GM19043 (cell line): ENCODE measurements around the gene CENPV.

Experiments used
- ATAC-seq: cut with Tn5 transposase; IDR thresholded peaks from one replicate; pipeline ENCODE4 v1.9.1; 2021; ENCODE audit warnings: low read depth; ENCODE audit not compliant: unreplicated experiment

The CENPV gene

DNA sequence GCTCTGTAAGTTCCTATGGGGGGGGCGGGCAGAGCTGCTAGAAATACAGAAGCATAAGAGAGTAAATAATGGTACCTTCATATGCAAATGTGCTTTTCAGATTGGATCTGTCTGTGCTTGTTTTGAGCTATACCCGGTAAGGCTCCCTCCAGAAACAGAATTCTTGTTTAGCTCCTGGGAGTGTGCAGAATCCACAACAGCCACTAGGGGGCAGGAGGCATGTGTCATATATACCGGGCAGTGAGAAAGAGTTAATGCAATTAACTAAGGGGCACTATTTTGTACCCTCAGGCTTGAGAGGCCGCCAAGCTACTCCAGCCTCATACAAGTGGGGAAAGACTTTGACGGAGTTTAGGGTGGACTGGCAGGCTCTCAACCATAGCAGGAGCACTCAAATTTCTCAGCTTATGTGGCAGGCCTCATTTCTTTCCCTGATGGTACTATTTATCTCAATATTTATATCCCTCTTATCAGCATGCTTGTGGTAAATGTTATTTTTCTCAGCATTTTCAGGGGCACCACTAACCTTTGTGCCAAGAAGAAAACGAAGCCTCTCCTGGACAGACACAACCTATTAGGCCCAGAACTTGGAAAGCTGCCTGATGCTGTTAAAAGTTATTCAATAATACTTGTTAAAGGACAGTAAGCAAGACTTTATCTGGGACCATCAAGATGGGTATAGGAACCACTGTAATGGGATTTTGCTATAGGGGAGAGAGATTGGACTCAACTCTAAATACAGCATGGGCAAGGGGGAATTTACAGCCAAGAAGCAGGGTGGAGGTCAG is 10.7 kb upstream of the CENPV start:
- no peak for ATAC-seq

DNA sequence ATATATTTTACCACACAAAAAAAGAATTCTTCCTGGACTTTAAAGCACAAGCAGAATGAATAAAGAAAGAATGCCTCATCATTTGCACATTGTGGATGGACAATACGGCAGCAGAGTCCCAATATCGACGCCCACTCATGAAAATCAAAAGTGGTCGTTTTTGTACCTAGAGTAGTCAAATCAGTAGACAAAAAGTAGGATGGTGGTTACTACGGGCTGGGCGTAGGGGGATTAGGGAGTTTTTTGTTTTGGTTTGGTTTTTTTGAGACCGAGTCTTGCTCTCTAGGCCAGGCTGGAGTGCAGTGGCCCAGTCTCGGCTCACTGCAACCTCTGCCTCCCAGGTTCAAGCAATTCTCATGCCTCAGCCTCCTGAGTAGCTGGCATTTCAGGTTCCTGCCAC is 8.6 kb upstream of the CENPV start:
- ATAC-seq: no peak

DNA sequence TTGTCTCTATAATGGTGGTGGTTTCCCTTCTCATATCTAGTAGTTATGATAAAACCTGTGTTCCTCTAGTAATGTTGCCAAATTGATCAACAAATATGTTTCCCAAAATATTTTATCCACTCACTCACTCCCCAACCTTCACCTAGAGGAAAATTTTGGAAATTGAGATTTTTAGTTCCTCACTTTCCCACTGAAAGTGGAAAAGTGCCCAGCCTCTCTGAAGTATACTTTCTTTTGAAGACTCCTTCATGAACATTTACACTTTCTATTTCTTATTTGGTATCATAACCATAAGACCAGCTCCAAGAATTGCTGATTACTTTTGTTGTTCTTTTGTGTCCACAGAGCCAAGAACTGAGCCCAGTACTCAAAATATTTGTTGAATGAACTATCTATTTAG is 5.1 kb upstream of the CENPV start:
- no peak for ATAC-seq

DNA sequence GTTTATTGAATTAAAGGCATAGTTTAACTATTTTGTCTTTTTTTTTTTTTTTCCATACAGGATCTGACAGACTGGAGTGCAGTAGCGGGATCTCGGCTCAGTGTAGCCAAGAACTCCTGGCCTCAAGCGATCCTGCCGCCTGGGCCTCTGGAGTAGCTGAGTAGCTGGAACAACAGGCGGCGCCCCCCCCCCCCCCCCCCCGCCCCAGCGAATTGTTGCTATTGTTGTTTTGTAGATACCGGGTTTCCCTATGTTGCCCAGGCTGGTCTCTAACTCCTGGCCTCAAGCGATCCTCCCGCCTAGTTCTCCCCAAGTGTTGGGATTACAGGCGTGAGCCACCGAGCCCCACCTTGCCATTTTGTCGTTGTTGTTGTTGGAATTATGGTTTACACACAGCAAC is 1.3 kb upstream of the CENPV start:
- ATAC-seq: no peak

DNA sequence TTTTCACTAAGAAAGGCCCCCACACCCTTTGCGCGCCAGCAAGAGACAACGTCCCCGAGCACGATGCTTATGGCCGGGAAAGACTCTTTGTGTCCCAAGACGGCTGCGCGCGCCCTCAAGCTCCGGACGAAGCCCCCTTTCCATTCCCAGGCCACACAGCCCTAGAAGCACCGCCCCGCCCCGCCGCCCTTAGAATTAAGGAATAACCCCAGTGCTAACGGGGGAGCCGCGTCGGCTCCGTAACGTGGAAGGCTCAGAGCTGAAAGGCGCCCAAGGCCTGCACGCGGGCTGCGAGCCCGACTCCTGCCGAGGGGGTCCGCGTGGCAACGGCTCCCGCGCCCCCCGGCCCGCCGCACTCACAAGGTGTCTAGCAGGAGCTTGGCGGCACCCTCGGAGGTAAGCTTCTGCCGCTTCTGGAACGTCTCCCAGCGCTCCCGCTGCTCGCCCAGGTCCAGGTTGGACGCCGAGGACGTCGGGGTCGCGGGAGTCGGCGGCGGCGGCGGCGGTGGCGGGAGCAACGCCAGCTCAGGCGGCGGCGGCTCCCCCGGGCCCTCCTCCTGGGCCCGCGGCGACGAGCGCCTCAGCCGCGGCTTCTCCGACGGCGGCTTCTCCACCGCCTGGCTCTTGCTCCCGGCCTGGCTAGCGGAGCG is 477 bp downstream of the CENPV start:
- ATAC-seq: peak; percentile 44

DNA sequence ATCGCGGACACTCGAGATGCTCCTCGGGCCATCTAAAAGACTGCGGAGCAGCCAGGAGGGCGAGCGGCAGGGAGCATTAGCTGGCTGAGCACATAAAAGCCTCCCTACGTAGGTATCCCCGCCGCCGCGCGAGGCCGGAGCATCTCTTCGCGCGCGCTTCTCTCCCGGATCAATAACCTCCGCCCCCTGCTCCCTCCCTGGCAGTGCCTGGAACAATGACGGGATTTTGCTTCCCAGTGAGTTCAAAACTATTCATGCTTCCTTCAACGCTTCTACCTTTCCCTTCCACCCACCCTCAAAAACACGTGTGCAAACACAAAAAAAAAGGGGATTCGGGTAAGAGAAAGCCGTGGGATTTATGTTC is 984 bp downstream of the CENPV start:
- no peak for ATAC-seq

DNA sequence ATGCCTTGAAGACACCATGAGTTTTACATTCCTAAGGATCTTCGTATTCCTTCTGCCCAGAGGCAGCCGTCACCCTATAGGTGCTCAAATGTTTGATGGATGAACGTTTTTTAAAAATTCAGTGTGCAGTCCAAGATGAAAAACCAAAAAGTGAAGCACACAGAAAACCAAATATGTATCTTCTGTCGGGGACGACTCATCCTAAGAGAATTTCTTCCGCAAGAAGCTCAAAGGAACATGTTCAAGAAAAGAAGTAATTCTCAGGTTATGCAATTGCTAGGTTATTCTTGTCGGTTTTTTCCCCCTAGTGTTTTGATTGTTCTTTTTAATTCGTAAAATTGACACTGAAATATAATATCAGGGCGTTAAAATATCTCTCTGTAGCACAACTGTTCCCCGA is 1.4 kb downstream of the CENPV start:
- no peak for ATAC-seq

DNA sequence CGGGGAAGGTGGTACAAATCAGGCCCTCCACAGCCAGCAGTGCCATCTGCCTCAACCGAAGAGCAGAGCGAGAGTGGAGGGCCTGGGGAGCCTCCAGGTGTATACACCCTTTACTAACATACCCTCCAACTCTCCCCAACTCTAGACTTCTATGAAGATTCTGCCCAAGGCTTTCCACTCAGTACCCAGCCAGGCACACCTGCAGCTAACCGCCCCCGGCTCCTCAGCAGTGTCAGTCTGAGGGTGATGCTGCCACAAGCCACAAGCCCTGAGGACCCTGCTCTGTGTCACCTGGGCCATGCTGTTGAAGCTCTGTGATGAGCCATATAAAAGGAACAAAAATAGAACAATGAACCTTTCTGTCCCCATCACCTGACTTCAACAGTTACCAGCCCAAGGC is 3.8 kb downstream of the CENPV start:
- no peak for ATAC-seq

DNA sequence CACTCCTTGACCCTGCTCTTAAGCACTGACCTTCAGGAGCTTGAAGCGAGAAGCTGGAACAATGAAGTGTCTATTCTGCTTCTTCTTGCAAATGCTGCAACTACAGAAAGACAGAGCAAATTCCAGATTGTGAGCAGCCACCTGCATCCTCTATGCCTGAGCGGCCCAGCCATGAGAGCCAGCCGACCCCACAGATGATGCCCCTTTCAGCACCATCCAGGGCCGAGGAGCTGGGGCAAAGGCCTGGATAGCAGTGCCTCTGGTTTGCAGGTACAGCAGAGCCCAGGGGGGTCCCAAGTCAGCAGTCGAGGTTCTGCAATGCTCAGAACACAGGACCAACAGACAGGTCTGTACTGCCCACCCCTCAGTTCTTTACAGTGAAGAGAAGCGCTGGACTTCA is 4.7 kb downstream of the CENPV start:
- no peak for ATAC-seq

DNA sequence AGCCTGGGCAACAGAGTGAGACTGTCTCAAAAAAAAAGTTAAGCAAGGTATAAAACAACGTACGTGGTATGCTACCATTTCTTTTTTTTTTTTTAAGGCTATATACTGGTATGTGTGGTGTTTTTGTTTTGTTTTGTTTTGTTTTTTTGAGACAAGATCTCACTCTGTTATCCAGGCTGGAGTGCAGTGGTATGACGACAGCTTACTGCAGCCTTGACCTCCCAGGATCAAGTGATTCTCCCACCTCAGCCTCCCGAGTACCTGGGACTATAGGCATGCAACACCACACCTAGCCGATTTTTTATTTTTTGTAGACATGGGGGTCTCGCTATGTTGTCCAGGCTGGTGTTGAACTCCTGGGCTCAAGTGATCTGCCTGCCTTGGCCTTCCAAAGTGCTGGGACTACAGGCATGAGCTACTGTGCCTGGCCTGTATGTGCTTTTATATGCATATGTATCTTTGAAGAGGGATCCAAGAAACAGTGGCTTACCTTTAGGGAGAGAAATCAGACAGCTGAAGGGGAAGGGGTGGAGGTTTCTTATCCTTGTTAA is 6.5 kb downstream of the CENPV start:
- no peak for ATAC-seq

DNA sequence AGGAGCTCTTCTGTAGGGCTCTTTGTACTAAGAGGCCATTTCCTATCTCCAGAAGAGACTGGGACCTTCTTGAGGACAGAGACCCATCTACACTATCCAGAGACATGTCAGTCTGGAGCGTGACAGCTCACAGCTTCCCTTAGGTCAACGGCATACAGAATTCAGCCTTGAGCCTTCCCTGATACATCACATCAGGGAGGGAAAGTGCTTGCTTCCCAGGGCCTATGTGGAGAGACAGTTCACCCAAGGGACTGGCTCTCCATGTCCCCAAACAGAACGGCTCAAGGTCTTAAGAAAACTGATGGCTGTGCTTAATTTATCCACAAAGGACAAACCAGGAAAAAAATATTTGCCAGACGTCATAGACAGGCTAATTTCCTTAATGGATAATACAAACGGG is 7.7 kb downstream of the CENPV start:
- ATAC-seq: no peak

DNA sequence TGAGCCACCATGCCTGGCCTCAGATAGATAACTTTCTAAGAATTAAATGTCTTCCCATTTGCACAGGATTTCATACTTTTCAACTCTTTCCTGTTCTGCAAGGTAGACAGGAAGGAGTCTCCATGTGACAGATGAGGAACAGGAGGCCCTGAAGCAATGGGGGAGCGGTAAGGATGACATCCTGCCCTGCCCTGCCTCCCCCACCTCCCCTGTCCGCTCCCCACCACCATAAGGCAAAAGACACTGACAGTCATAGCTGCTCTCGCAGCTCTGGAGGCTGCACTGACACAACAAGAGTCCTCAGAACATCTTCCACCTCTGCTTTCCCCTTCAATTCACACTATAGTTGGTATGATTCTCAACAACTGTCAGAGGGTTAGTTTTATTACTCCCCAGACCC is 9.7 kb downstream of the CENPV start:
- ATAC-seq: no peak

DNA sequence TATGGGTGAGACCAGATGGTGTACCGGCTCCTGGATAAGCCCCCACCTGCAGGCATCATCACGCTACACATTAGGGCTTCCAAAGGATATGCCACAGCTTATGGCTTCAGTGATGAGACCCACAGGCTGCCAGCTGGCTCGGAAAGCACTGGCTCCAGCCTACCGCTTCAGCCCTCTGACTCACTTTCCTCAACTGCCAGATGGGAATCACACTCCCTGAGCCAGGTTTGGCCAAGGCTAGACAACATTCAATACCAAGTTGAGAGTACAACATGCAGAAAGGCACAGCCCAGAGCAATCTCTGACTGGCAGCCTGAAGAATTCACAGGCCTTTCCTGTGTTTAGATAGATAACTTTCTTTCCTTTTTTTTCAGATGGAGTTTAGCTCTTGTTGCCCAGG is 10.3 kb downstream of the CENPV start:
- no peak for ATAC-seq

DNA sequence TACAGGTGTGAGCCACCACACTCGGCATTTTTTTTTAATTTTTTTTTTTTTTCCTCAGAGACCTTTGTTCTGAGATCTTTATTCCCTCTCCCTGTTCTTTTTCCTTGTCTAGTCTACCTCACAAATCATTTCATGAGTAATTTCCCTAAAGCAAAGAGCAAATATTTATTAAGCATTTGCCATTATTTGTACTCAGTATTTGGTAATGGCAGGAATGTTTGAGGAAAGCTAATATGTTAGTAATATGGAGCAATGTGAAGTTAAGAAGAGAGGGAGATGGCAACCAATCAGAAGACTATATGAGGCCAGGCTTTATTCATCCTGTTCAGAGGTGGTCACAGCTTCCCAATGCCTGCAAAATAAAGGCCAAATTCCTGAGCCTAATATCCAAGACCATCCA is 13.3 kb downstream of the CENPV start:
- no peak for ATAC-seq

DNA sequence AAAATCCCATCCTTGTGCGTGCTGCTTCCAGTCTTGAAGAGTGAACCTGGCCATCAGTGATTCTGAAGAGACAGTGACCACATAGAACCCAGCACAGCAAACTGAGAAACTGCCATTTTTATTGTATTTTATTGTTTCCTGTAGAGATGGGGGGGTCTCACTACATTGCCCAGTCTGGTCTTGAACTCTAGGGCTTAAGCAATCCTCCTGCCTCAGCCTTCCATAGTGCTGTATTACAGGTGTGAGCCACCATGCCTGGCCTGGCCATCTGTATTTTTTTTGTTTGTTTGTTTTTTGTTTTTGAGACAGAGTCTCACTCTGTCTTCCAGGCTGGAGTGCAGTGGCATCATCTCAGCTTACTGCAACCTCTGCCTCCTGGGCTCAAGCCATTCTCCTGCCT is 13.9 kb downstream of the CENPV start:
- no peak for ATAC-seq

DNA sequence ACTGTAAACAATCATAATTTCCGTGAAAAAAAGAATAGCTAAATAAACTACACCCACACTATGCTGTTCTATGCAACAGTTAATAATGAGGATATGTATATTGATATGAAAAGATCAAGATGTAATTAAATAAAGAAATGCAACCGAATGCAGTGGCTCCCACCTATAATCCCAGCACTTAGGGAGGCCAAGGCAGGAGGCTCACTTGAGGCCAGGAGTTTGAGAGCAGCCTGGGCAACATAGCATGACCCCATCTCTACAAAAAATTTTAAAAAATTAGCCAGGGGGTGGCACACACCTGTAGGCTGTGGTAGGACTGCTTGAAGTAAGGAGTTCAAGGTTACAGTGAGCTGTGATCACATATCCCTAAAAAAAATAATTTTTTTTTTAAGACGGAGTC is 14.9 kb downstream of the CENPV start:
- ATAC-seq: no peak

DNA sequence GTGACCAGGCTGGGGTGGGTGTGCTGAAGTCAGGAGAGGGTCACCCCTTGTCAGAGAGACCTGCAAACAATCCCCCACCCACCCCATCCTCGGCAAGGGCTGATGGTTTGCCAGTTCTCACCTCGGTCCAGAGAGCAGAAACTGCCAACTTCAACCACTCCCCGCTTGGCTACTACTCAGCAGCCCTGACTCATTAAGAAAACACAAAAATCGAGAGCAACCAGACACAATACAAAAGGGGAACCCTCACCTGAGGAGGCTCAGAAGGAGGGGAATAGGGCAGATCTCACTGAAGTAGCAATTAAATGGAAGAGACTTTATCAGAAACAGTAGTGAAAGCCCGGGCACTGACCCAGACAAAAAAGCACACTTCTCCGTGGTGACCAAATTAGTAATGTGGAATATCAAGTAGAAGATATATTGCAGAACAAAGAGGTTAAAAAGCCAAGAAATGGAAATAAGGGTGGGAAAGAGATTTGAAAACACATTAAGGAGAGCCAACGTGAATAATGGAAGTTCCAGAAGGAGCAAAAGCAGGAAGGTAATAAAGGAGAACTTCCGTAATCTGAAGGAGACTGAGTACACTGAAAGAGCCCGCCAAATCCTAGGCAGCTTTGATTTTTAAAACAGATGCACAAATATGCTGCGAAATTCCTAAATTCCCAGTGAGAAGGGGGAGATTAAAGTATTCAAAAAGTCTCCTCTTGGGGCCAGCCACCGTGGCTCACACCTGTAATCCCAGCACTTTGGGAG is 23.6 kb downstream of the CENPV start:
- no peak for ATAC-seq

DNA sequence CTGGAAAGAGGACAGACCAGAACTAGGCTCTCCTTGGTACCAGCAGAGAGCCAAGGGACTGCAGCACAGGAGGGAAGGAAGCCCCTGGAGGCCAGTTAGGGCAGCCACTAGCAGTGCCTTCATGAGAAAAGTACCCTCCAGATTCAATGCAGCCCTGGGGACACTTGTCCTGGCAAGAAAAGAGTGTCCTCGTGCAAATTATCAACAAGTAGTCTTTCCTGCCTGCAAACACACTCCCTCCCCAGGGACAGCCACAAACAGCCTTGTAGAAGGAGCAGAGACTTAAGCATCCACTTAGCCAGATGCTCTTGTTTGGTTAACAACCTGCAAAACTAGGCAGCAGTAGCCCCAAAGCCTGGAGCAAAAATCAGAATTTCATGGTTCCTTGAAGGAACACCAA is 24.3 kb downstream of the CENPV start:
- ATAC-seq: no peak

DNA sequence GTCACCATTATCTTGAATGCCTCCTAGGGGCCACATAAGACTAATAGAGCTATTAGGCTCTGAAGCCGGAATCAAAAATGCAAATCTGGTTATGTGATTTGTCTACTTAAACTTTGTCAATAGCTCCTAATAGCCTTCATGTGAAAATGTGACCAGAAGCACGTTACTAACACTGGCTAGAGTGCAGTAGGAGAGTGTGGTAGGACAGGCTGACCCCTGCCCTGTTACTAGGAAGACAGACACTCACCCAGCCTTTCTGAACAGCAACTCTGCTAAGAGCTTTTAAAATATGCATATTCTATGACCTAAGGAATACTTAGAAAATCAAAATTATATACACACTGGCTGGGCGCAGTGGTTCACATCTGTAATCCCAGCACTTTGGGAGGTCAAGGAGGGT is 26.3 kb downstream of the CENPV start:
- no peak for ATAC-seq

DNA sequence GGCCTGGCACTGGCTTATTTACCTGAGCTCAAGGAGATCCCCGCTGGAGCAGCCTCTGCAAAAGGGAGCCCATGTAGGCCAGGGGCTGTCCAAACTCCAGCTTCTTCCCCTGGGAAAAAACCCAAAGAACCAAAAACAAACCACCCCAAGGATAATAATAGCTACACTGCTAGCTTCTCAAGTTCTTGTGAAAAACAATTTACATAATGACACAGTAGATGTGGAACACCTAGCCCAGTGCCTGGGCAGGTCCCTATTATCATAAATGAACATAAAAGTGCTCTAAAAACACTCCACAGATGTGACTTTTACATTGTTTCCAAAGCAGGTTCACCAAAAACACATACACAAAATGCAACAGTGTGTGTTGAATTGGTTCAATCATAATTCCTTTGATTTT is 27.3 kb downstream of the CENPV start:
- ATAC-seq: no peak

DNA sequence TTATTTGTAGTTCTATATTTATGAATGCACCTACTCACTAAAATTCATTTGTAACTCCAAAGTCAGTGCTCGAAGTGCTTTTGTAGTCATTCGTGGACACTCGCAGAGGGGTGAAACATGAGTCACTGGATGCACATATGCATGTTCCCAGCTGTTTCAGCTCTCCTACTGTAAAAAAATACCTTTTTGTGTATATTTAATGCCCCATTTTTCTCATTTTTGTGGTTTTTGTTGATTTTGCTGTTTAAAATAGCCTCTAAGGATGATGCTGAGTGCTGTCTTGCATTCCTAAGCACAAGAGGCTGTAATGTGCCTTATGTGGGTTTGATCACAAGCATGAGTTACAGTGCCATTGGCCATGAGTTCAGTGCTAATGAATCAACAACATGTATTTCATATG is 30.6 kb downstream of the CENPV start:
- ATAC-seq: no peak

DNA sequence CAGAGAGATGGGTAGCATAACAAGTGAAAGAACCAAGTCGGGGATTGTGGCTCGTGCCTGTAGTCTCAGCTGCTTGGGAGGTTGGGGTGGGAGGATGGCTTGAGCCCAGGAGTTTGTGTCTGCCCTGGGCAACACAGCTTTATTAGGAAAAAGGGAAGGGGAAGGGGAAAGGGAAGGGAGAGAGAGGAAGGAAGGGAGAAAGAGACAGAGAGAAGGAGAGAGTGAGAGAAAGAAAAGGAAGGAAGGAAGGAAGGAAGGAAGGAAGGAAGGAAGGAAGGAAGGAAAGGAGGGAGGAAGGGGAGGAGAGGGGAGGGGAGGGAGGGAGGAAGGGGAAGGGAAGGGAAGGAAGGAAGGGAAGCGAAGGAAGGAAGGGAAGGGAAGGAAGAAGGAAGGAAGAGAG is 33.3 kb downstream of the CENPV start:
- ATAC-seq: no peak
